GM08714 (cell line): ENCODE measurements around the gene SLC18A3.

Source experiments
- H3K4me3 ChIP-seq: fragments of 200-500 bp; sonication (Bioruptor generic); 2 replicates; pipeline ENCODE4 v1.5.1; 2014; ENCODE audit warnings: mild to moderate bottlenecking, low read length, inconsistent platforms
- ZNF274 ChIP-seq: IDR thresholded peaks from 2 replicates; pipeline ENCODE4 v1.6.1; 2012; ENCODE audit warnings: mild to moderate bottlenecking, low read depth, low read length

SLC18A3 gene

GRCh38 chr10:49652421-49653272 lies 42.5 kb downstream of the SLC18A3 start:
- no peak for TF ChIP-seq ZNF274

GRCh38 chr10:49653273-49653929 lies 43.3 kb downstream of the SLC18A3 start:
- TF ChIP-seq ZNF274, result no peak
- no peak overlapping the region for H3K4me3 ChIP-seq

More at GRCh38 chr10:49652421-49653272, 42.5 kb downstream of the SLC18A3 start:
- H3K4me3 ChIP-seq, result no peak overlapping the region

GRCh38 chr10:49654036-49654693 lies 44.1 kb downstream of the SLC18A3 start:
- no peak overlapping the region for H3K4me3 ChIP-seq

GRCh38 chr10:49655099-49655498 lies 45.0 kb downstream of the SLC18A3 start:
- H3K4me3 ChIP-seq, result no peak overlapping the region
- no peak for TF ChIP-seq ZNF274

More at GRCh38 chr10:49654036-49654693, 44.1 kb downstream of the SLC18A3 start:
- no peak for TF ChIP-seq ZNF274

GRCh38 chr10:49656845-49657493 lies 46.9 kb downstream of the SLC18A3 start:
- no peak overlapping the region for H3K4me3 ChIP-seq
- no peak for TF ChIP-seq ZNF274

- TF ChIP-seq ZNF274, result no peak
- no peak overlapping the region for H3K4me3 ChIP-seq
Measured at GRCh38 chr10:49657606-49658005, 47.5 kb downstream of the SLC18A3 start.

GRCh38 chr10:49661140-49661856 lies 51.2 kb downstream of the SLC18A3 start:
- H3K4me3 ChIP-seq, result no peak overlapping the region

More at GRCh38 chr10:49661140-49661856, 51.2 kb downstream of the SLC18A3 start:
- no peak for TF ChIP-seq ZNF274
